ENCODE data around the gene NTSR1.

Gene NTSR1

GRCh38 chr20:62805155-62805710 is 96.6 kb downstream of the NTSR1 start:
- DNase-seq, result no peak

GRCh38 chr20:62805711-62806382 is 97.2 kb downstream of the NTSR1 start:
- no peak for DNase-seq

- DNase-seq, result no peak
Observed at GRCh38 chr20:62806383-62807050, 97.9 kb downstream of the NTSR1 start.

GRCh38 chr20:62807444-62808210 is 99.0 kb downstream of the NTSR1 start:
- no peak for DNase-seq

- no peak for DNase-seq
Observed at GRCh38 chr20:62808211-62808865, 99.7 kb downstream of the NTSR1 start.

- DNase-seq, result no peak
Observed at GRCh38 chr20:62809530-62810428, 101.1 kb downstream of the NTSR1 start.

GRCh38 chr20:62811320-62811719 is 102.7 kb downstream of the NTSR1 start:
- no peak for DNase-seq

- no peak for DNase-seq
Observed at GRCh38 chr20:62811720-62812119, 103.1 kb downstream of the NTSR1 start.
